Fibroblast of skin of scalp (primary cell): ENCODE results near the gene OCRL.
"Not testable (repeated sequence)": the region's sequence is repeated elsewhere in the genome, so short reads cannot be mapped to it uniquely, and the experiment has no call there.

Source experiments
- DNase-seq: peaks from one replicate; pipeline ENCODE4 v3.0.0-alpha.2; 2013

Gene OCRL

DNA sequence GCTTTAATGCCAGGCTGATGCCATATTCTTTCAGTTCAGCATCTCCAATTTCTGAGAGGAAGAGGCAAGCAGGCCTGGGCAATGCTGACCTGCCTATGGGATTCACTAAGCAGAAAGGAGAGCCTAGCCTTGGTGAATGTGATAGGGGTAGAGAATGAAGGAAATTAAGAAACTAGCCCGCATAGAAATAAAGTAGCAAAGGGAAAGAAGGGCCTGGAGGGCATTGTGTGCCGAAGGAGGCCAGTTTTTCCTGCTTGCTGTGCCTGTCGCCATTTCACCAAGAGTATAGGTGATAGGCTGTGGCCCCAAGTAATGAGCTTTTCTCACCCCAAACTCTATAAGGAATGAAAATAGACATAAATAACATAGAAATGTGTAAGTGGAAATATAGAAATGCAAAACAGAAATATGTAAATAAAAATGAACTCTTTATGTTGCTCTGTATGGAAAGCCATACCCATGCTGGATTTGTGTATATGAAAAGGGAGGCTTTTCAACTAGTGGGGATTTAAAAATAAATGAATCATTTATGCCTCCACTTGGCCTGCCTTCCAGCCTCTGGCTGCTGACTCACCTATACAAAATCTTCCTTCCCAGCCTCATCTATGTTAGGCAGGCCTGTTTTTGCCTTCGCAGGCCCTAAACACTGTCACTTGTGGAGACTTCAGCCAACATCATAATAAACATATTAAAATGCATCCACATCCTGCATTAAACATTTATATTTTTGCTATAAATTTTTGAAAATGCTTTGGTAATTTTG is 5.1 kb upstream of the OCRL start:
- DNase-seq: peak; percentile 14

- DNase-seq: no peak
Observed at GRCh38 chrX:129540722-129541184, 694 bp downstream of the OCRL start.

GRCh38 chrX:129544780-129545179 is 4.7 kb downstream of the OCRL start:
- DNase-seq: no peak

- no peak for DNase-seq
Observed at GRCh38 chrX:129545408-129545807, 5.3 kb downstream of the OCRL start.

DNA sequence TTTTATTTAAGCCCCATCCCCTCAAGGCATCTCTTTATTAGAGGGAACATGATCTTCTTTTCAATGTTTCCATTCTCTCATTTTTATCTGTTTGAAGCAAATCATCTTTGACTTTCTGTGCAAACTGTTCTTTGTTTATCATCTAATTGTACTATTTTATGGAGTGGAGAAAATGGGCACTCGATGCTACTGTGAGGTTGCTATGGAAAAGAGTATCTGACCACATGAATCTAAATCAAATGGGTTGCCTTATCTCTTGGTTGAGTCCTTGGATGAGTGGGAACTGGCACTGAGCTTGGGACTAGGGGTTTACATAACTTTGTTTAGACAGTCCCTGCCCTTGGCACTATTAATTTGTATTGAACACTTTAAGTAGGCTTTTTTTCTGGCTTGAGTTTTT is 9.1 kb downstream of the OCRL start:
- no peak for DNase-seq

DNA sequence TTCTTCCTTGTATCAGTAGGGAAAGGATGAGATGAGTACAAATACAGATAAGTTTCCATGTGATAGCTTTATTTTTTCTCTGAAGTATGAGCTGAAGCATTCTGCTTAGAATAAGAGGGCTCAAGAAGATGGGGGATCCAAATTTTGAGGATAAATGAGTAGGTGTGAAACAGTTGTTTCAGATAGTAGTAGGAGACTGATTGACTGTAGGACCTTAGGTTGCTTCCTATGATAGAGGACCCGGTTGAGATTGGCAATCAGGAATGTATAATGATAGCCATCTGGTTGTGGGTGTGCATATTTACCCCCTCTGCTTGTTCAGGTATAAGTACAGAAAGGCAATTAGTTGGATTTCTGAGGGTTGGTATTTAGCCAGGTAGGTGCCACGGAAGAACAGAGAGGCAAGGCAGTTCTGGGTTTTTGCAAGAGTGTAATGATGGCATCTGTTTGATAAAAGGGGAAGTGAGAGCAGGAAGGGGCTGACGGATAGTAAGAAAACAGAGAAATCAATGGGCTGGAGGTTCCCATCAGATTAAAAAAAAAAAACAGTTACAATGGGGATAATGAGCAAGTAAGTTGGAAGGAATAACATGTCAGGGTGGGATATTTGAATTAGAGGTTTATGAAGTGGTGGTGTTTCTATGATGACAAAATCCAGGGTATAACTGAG is 13.7 kb downstream of the OCRL start:
- DNase-seq: no peak

- not testable (repeated sequence) for DNase-seq
Observed at GRCh38 chrX:129554816-129555215, 14.8 kb downstream of the OCRL start.

GRCh38 chrX:129556806-129557315 is 16.8 kb downstream of the OCRL start:
- DNase-seq: no peak

DNA sequence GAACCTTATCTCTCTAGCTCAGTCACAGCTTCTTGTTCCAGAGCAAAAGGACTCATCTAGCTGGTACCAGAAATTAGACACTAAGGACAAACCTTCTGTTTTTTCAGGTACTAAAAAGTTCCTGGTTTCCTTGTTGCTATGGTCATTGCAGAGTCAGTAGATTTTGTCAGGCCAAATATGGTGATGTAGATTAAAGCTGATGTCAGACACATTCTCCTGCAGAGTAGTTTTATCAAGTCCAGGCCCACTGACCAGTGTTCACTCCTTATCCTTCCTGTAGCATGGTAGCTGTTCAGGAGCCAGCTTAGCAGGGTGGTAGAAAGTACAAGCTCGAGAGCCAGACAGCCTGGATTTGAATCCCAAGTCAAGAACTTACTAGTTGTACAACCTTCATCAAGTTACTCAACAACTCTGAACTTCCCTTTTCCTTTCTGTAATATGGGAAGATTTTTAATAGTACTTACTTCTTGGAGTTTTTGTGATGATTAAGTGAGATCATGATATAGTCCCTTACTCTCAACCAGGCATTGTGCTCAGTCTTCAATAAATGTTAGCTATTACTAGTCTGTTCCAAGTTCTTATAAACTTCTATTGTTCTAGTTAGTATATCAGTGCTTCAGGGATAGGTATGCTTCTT is 17.9 kb downstream of the OCRL start:
- peak; percentile 8 for DNase-seq

DNA sequence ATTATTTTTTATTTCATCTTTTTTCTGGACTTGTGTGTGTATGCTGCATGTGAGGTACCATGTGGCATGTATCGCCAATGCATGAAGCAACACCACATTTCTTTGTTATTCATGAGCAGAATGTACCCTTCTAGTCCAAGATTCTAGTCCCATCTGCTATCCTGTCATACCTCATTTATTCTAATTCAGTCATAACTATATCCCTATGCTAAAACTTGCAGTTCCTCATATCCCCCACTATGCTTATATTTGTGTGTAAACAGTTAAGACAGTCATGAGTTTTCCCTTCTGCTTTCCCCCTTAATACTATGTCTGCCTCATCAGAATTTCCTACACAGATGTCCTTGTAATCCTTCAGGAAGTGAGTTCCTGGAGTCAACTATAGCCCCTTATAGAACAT is 19.7 kb downstream of the OCRL start:
- DNase-seq: no peak

DNA sequence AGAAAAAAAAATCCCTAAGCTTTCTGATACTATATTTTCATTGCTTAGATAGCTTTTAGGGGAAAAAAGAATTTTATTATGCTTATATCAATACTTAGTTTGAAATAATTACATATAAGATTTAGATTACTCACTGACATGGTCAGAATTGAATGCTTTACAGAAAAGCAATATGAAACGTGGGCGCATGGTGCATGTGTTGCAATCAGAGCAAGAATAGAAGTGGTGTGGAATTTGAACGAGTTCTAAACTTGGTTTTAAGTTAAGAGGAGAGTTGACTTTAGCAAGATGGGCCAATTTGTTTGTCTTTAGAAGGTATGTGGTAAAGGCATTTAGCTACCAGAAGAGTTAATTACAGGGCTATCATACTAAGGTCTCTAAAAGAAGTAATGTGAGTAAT is 21.4 kb downstream of the OCRL start:
- DNase-seq: no peak

- not testable (repeated sequence) for DNase-seq
Observed at GRCh38 chrX:129564345-129564744, 24.3 kb downstream of the OCRL start.

DNA sequence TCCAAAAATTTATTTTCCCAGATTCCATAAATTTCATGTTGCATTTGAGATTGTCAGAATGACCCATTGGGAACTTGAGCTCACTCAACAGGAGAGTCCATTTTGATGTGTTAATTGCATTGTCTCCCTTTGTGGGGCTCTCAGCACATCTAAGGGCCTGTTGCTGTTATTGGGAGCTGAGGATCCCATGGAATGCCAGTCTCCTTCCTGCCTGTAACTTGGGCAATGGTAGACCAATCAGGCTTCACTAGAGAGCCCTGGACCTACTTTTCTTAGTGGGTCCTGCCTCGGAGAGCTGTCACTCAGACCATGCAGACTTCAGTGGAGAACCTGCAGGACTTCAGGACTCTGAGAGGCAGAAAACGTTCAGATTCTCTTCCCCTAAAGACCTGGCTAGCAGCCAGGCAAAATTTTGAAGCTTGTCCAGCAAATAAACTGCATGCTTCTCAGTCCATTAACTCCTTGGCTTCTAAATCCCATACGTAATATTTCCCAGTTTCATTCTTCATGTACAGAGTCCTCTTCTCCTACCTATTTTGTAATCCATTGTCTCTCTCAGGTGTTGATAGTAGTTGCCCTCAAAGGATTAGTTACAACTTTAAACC is 25.1 kb downstream of the OCRL start:
- peak; percentile 7 for DNase-seq

- no peak for DNase-seq
Observed at GRCh38 chrX:129566073-129566472, 26.0 kb downstream of the OCRL start.

DNA sequence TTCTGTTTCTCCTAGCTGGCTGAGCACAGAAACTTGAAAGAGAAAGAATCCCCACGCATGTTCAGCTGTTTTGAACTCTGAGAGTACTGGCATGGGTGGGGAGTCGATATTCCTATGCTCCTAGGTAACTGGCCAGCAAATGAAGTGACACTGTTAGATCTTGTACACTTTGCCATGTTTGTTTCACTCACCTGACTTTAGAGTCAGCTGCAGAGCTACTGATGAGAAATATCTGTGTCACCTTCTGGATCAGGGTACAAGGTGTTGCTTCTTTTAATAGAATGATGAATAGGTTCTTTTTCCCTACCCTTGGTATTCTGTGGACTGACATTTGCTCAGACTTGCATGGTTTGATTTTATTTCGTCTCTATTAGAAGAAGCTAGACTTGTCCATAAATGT is 28.3 kb downstream of the OCRL start:
- DNase-seq: no peak

GRCh38 chrX:129572422-129572821 is 32.4 kb downstream of the OCRL start:
- no peak for DNase-seq

- not testable (repeated sequence) for DNase-seq
Observed at GRCh38 chrX:129573652-129574051, 33.6 kb downstream of the OCRL start.

DNA sequence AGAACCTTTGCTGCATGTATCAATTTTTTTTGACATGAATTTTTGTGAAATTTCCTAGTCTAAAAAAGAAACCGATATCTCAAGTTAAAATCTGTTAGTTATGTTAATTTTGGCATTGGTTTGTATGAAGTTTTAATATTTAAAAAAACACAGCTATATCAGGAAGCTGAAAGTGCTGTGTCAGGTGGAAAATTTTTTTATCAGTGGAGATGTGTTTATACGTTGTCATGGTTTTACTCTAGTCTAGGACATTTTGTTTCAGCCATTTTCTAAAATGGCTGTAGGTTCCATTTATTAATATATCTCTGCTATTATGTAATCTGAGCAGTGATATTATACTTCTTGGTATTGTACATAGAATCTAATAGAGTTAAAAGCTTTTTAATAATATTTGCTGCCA is 34.2 kb downstream of the OCRL start:
- DNase-seq: no peak

- DNase-seq: no peak
Observed at GRCh38 chrX:129576539-129576938, 36.5 kb downstream of the OCRL start.

DNA sequence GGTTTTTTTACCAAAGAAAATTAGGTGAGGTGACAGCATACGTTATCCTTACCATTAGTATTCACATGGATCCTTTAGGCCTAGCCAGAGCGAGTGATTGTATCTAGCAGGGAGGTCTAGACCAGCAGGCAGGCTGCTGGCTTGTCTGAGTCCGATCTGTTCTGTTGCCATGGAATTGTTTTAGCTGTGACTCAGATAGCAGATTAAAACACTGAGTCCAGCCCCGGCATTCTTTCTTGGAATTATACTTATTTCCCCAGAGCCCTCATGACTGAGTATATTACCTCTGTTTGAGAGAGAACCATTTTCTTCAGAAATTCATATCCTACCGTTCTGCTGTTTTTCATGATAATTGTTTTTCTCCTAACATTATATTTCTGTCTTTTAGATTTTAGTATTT is 37.4 kb downstream of the OCRL start:
- DNase-seq: peak; percentile 84

GRCh38 chrX:129577877-129578276 is 37.8 kb downstream of the OCRL start:
- no peak for DNase-seq

DNA sequence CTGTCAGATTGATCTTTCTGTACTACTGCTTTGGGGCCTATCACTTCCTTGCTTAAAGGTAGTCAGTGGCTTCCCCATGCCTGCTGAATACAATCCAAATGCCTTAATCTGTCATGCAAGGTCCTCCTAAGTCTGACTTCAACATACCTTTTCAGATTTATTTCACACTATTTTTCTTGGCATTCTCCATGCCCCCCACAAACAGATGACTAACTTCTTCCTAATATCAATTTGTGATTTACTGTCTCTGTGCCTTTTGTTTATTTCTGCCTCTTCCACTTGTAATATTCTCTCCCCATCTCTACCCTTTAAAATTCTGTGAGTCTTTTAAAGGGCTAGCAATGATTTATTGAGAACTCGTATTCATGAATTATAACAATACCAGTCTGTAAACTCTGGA is 41.8 kb downstream of the OCRL start:
- peak; percentile 14 for DNase-seq

GRCh38 chrX:129585167-129585566 is 45.1 kb downstream of the OCRL start:
- no peak for DNase-seq
